HG02571 (cell line): ENCODE data around the gene OVCH1.

Experiments used
- ATAC-seq: cut with Tn5 transposase; IDR thresholded peaks from one replicate; pipeline ENCODE4 v1.9.1; 2021; ENCODE audit warnings: mild to moderate bottlenecking, moderate library complexity; ENCODE audit not compliant: unreplicated experiment

OVCH1 gene, protein sequence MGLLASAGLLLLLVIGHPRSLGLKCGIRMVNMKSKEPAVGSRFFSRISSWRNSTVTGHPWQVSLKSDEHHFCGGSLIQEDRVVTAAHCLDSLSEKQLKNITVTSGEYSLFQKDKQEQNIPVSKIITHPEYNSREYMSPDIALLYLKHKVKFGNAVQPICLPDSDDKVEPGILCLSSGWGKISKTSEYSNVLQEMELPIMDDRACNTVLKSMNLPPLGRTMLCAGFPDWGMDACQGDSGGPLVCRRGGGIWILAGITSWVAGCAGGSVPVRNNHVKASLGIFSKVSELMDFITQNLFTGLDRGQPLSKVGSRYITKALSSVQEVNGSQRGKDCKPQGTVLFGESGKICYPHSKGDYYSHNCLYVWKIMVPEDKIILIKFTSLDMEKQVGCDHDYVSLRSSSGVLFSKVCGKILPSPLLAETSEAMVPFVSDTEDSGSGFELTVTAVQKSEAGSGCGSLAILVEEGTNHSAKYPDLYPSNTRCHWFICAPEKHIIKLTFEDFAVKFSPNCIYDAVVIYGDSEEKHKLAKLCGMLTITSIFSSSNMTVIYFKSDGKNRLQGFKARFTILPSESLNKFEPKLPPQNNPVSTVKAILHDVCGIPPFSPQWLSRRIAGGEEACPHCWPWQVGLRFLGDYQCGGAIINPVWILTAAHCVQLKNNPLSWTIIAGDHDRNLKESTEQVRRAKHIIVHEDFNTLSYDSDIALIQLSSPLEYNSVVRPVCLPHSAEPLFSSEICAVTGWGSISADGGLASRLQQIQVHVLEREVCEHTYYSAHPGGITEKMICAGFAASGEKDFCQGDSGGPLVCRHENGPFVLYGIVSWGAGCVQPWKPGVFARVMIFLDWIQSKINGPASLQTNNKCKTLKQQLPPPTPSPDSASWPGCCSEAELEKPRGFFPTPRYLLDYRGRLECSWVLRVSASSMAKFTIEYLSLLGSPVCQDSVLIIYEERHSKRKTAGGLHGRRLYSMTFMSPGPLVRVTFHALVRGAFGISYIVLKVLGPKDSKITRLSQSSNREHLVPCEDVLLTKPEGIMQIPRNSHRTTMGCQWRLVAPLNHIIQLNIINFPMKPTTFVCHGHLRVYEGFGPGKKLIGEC

GRCh38 chr12:29497588-29497987 lies at the start of gene OVCH1:
Gene OVCH1, minus strand, starts transcription at chr12:29497686. Its CDS starts 0 bp downstream, at chr12:29497686.
- no peak for ATAC-seq

- ATAC-seq = no peak
Observed at GRCh38 chr12:29547151-29547632, 49.7 kb upstream of the OVCH1 start.

DNA sequence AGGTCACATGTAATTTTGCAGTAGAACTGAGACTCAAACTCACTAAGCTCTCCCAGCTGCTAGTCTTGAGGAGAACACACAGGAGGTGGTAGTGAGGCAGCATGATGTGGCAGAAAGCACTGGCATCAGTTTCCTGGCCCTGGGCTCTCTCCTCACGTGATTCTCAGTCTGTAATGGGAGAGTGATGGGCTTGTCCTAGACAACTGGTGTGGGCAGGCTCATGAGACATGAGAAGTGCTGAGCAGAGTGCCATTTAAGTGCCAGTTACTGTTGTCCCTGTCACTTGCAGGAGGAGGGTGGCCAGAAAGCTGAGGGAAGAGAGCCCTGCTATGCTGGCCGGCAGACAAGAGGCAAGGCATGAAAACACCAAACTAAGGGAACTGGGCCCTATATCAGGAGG lies 48.5 kb upstream of the OVCH1 start:
- no peak for ATAC-seq

DNA sequence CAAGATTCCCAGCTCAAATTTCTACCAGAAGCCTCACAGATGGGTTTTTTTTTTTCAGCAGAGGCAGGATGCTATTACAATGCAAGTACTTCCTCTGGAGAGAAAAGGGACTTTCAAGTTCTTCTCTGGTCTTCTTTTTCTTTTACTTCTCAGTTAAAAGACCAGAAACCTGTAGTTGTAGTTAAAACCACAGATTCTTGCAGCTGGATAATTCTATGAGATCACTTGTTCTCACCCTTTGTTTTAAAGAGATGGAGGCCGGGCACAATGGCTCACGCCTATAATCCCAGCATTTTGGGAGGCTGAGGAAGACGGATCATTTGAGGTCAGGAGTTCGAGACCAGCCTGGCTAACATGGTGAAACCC lies 47.6 kb upstream of the OVCH1 start:
- no peak for ATAC-seq

- no peak for ATAC-seq
Observed at GRCh38 chr12:29544428-29545101, 47.1 kb upstream of the OVCH1 start.

GRCh38 chr12:29543036-29543435 lies 45.5 kb upstream of the OVCH1 start:
- no peak for ATAC-seq

DNA sequence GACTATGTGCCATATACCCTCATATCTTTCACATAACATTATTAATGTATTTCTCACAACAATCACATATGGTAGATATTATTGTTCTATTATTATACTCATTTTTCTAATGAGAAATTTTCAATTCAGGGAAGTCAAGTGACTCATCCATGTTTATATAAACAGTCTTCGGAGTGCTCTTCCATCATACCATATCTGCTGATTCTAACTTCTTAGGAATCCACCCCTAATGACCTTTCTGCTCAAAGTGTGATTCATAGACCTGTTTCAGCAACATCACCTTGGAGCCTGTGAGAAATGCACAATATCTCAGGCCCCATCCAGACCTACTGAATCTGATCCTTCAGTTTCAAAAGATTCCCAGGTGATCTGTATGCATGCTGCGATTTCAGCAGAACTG lies 39.8 kb upstream of the OVCH1 start:
- ATAC-seq = no peak

- no peak for ATAC-seq
Observed at GRCh38 chr12:29534935-29535334, 37.4 kb upstream of the OVCH1 start.

- ATAC-seq = no peak
Observed at GRCh38 chr12:29533815-29534489, 36.5 kb upstream of the OVCH1 start.

GRCh38 chr12:29531471-29531870 lies 34.0 kb upstream of the OVCH1 start:
- no peak for ATAC-seq

- no peak for ATAC-seq
Observed at GRCh38 chr12:29530436-29530835, 33.0 kb upstream of the OVCH1 start.

GRCh38 chr12:29528161-29528560 lies 30.7 kb upstream of the OVCH1 start:
- ATAC-seq = no peak

GRCh38 chr12:29521951-29522350 lies 24.5 kb upstream of the OVCH1 start:
- no peak for ATAC-seq

GRCh38 chr12:29519585-29520182 lies 22.2 kb upstream of the OVCH1 start:
- ATAC-seq = no peak

GRCh38 chr12:29518407-29518806 lies 20.9 kb upstream of the OVCH1 start:
- no peak for ATAC-seq

- ATAC-seq = no peak
Observed at GRCh38 chr12:29517264-29517663, 19.8 kb upstream of the OVCH1 start.

GRCh38 chr12:29516431-29516875 lies 19.0 kb upstream of the OVCH1 start:
- no peak for ATAC-seq

- ATAC-seq = no peak
Observed at GRCh38 chr12:29510591-29511185, 13.2 kb upstream of the OVCH1 start.

DNA sequence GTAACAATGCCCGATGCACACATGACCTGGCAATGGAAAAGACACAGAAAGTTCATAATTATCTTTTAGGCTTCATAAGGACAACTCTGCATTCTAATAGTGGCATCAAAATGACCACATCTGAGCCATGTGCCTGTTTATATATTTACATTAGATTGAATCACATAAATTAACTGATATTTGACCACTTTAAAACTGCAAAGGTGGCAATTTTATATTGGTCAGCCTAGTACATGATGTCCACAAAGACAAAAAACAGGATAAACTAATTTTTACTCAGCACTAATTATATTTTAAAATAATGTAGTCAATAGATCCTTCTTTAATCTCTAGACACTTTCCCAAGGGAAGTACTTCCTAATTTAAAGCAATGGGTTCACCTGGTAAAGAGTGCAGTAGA lies 12.0 kb upstream of the OVCH1 start:
- no peak for ATAC-seq
